ENCODE measurements around the gene HK2. TPM values are rescaled to one million over a fixed set of nuclear protein-coding genes. Genes with fewer than 3 reads are reported as not detected.
"Not testable (repeated sequence)": the region's sequence is repeated elsewhere in the genome, so short reads cannot be mapped to it uniquely, and the experiment has no call there.

Gene HK2
- total RNA-seq = 15.7 TPM

GRCh38 chr2:74833418-74834233, at the start of gene HK2:
HK2 (plus strand) TSS chr2:74834127; CDS start chr2:74834581, 454 bp downstream.
- intact Hi-C loops (cut with DNase I) = no loop called here
- DNase-seq (ENCODE audit: low spot score) (peak; percentile 82), ATAC-seq (peak; percentile 95)

- intact Hi-C loops (cut with DNase I) = no loop called here
- DNase-seq (ENCODE audit: low spot score) = no peak
- ATAC-seq = peak; percentile 42
These were observed 44.7 kb upstream of the HK2 start for GRCh38 chr2:74789271-74789670.

- intact Hi-C loops (cut with DNase I) = no loop called here
- no peak for DNase-seq (ENCODE audit: low spot score)
- ATAC-seq = no peak
These were observed 41.6 kb upstream of the HK2 start for GRCh38 chr2:74792282-74792681.

GRCh38 chr2:74794878-74795277, 39.0 kb upstream of the HK2 start:
- intact Hi-C loops (cut with DNase I); DNase-seq (ENCODE audit: low spot score): not testable (repeated sequence)

GRCh38 chr2:74806355-74806839, 27.5 kb upstream of the HK2 start:
- intact Hi-C loops (cut with DNase I) = no loop called here
- ATAC-seq (no peak), DNase-seq (ENCODE audit: low spot score) (no peak)

More at GRCh38 chr2:74794878-74795277, 39.0 kb upstream of the HK2 start:
- not testable (repeated sequence) for ATAC-seq

- no peak for DNase-seq (ENCODE audit: low spot score)
- intact Hi-C loops (cut with DNase I) = no loop called here
- no peak for ATAC-seq
These were observed 27.0 kb upstream of the HK2 start for GRCh38 chr2:74806920-74807319.

- no peak for ATAC-seq
- intact Hi-C loops (cut with DNase I) = no loop called here
These were observed 20.9 kb upstream of the HK2 start for GRCh38 chr2:74812787-74813590.

GRCh38 chr2:74814102-74814501, 19.8 kb upstream of the HK2 start:
- intact Hi-C loops (cut with DNase I) = no loop called here
- ATAC-seq (no peak), DNase-seq (ENCODE audit: low spot score) (no peak)

More at GRCh38 chr2:74812787-74813590, 20.9 kb upstream of the HK2 start:
- DNase-seq (ENCODE audit: low spot score) = no peak

- ATAC-seq (no peak), DNase-seq (ENCODE audit: low spot score) (no peak)
- intact Hi-C loops (cut with DNase I) = no loop called here
These were observed 18.0 kb upstream of the HK2 start for GRCh38 chr2:74815941-74816340.

- ATAC-seq (no peak), DNase-seq (ENCODE audit: low spot score) (no peak)
- intact Hi-C loops (cut with DNase I) = no loop called here
These were observed 17.2 kb upstream of the HK2 start for GRCh38 chr2:74816540-74817303.

- peak; percentile 15 for ATAC-seq
- intact Hi-C loops (cut with DNase I) = no loop called here
- DNase-seq (ENCODE audit: low spot score) = no peak
These were observed 16.6 kb upstream of the HK2 start for GRCh38 chr2:74817304-74817675.

- ATAC-seq = no peak
- no peak for DNase-seq (ENCODE audit: low spot score)
- intact Hi-C loops (cut with DNase I) = no loop called here
These were observed 14.2 kb upstream of the HK2 start for GRCh38 chr2:74819702-74820101.

GRCh38 chr2:74821177-74822126, 12.5 kb upstream of the HK2 start:
- no peak for ATAC-seq
- DNase-seq (ENCODE audit: low spot score) = no peak
- intact Hi-C loops (cut with DNase I) = no loop called here

GRCh38 chr2:74822771-74823566, 11.0 kb upstream of the HK2 start:
- ATAC-seq (no peak), DNase-seq (ENCODE audit: low spot score) (no peak)

GRCh38 chr2:74824679-74825078, 9.2 kb upstream of the HK2 start:
- DNase-seq (ENCODE audit: low spot score) (no peak), ATAC-seq (no peak)
- intact Hi-C loops (cut with DNase I) = no loop called here

More at GRCh38 chr2:74822771-74823566, 11.0 kb upstream of the HK2 start:
- intact Hi-C loops (cut with DNase I) = no loop called here

GRCh38 chr2:74828543-74828942, 5.4 kb upstream of the HK2 start:
- no peak for DNase-seq (ENCODE audit: low spot score)
- intact Hi-C loops (cut with DNase I) = no loop called here
- no peak for ATAC-seq

GRCh38 chr2:74831693-74832530, 2.0 kb upstream of the HK2 start:
- intact Hi-C loops (cut with DNase I) = no loop called here
- no peak for ATAC-seq
- DNase-seq (ENCODE audit: low spot score) = no peak
